Keratinocyte (primary cell): ENCODE results near the gene RRAD.

Experiments
- EZH2 ChIP-seq: IDR thresholded peaks from one replicate; pipeline ENCODE4 v1.6.1; 2012; ENCODE audit warnings: inconsistent platforms, mild to moderate bottlenecking, low read length, moderate library complexity
- TF ChIP-seq, protein P1 (sequence below), 3 experiments: IDR thresholded peaks in 1 of 3; conservative IDR thresholded peaks in 1 of 3; optimal IDR thresholded peaks in 1 of 3; 2 replicates in 2 of 3; 3 replicates in 1 of 3; pipeline versions ENCODE3 to v1.5.1; 2011; ENCODE audit warnings: low read length in 3 of 3, mild to moderate bottlenecking in 3 of 3, moderate library complexity in 2 of 3, control low read depth in 1 of 3, inconsistent platforms in 1 of 3; ENCODE audit not compliant: insufficient read depth in 2 of 3; ENCODE audit errors: extremely low read depth in 1 of 3

DNA sequence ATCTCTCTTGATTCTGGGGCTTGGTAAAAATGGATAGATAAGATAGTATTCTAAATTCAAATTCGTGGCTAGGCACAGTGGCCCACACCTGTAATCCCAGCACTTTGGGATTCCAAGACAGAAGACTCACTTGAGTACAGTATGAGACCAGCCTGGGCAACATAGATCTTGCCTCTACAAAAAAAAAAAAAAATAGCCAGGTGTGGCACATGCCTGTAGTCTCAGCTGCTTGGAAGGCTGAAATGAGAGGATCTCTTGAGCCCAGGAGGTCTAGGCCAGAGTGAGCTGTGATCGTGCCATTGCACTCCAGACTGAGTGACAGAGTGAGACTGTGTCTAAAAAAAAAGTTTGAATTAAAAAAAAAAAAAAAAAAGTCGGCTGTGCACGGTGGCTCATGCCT is 35.7 kb downstream of the RRAD start:
- TF ChIP-seq EZH2, result no peak
- TF ChIP-seq, protein P1, sequence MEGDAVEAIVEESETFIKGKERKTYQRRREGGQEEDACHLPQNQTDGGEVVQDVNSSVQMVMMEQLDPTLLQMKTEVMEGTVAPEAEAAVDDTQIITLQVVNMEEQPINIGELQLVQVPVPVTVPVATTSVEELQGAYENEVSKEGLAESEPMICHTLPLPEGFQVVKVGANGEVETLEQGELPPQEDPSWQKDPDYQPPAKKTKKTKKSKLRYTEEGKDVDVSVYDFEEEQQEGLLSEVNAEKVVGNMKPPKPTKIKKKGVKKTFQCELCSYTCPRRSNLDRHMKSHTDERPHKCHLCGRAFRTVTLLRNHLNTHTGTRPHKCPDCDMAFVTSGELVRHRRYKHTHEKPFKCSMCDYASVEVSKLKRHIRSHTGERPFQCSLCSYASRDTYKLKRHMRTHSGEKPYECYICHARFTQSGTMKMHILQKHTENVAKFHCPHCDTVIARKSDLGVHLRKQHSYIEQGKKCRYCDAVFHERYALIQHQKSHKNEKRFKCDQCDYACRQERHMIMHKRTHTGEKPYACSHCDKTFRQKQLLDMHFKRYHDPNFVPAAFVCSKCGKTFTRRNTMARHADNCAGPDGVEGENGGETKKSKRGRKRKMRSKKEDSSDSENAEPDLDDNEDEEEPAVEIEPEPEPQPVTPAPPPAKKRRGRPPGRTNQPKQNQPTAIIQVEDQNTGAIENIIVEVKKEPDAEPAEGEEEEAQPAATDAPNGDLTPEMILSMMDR (optimal IDR thresholded peaks at IDR 0.05 in 1 of 3, IDR thresholded peaks at IDR 0.05 in 1 of 3, conservative IDR thresholded peaks at IDR 0.05 in 1 of 3; ENCODE audit: extremely low read depth in 1 of 3, insufficient read depth in 2 of 3, low read length in 3 of 3), result no peak
